CD4-positive, alpha-beta memory T cell (primary cell): ENCODE measurements around the gene ZNF283. TPM values are rescaled to one million over a fixed set of nuclear protein-coding genes. Genes with fewer than 3 reads are reported as not detected.

Experiments
- CTCF ChIA-PET: fragments of 350-600 bp; sonication (Branson Sonifier 250); formaldehyde crosslinking; loops from one replicate; lab custom pipeline; 2021; ENCODE audit warnings: inconsistent platforms; ENCODE audit not compliant: partially characterized antibody; lab: Charles Lee
- POLR2A ChIA-PET: fragments of 350-600 bp; sonication (Branson Sonifier 250); formaldehyde crosslinking; loops from one replicate; lab custom pipeline; 2021; ENCODE audit not compliant: partially characterized antibody; lab: Charles Lee
- DNase-seq, 5 donors: peaks; one replicate each; pipeline versions ENCODE4 v3.0.0 to v3.0.0-alpha.2; 2020 to 2022; ENCODE audit warnings: mixed read lengths in 1 of 5
- H3K27ac ChIP-seq: one replicate; pipeline ENCODE4 v1.7.0; 2013; ENCODE audit warnings: low read depth, low read length
- H3K27me3 ChIP-seq: 2 replicates; pipeline ENCODE4 v1.7.0; 2013; ENCODE audit warnings: mild to moderate bottlenecking, low read length, moderate library complexity; ENCODE audit not compliant: insufficient read depth
- H3K36me3 ChIP-seq: 2 replicates; pipeline ENCODE4 v1.7.0; 2013; ENCODE audit warnings: mild to moderate bottlenecking, low read length, moderate library complexity; ENCODE audit not compliant: insufficient read depth
- H3K4me1 ChIP-seq: 2 replicates; pipeline ENCODE4 v1.7.0; 2013; ENCODE audit warnings: mild to moderate bottlenecking, low read length, moderate library complexity; ENCODE audit not compliant: insufficient read depth
- H3K4me3 ChIP-seq, 2 donors: one replicate each; pipeline ENCODE4 v1.7.0; 2013; ENCODE audit warnings: low read length in 2 of 2, mild to moderate bottlenecking in 1 of 2
- H3K9me3 ChIP-seq, 2 donors: one replicate each; pipeline ENCODE4 v1.7.0; 2013; ENCODE audit warnings: low read length in 2 of 2, control low read depth in 1 of 2; ENCODE audit not compliant: control insufficient read depth in 1 of 2
- H3K27ac Mint-ChIP-seq, 7 donors: one replicate each; pipeline ENCODE4 v1.8.0; 2020 to 2021; ENCODE audit warnings: mixed read lengths in 7 of 7, mild to moderate bottlenecking in 6 of 7, inconsistent platforms in 3 of 7, moderate library complexity in 3 of 7
- H3K27me3 Mint-ChIP-seq, 2 donors: one replicate each; pipeline ENCODE4 v1.8.0; 2020 to 2021; ENCODE audit warnings: mixed read lengths in 2 of 2
- H3K36me3 Mint-ChIP-seq, 2 donors: one replicate each; pipeline ENCODE4 v1.8.0; 2020 to 2021; ENCODE audit warnings: mixed read lengths in 2 of 2, inconsistent platforms in 1 of 2, mild to moderate bottlenecking in 1 of 2
- H3K4me1 Mint-ChIP-seq, 4 donors: one replicate each; pipeline ENCODE4 v1.8.0; 2020 to 2021; ENCODE audit warnings: mixed read lengths in 4 of 4, mild to moderate bottlenecking in 1 of 4
- H3K4me3 Mint-ChIP-seq, 8 donors: one replicate each; pipeline ENCODE4 v1.8.0; 2020 to 2021; ENCODE audit warnings: mixed read lengths in 8 of 8, mild to moderate bottlenecking in 7 of 8, moderate library complexity in 6 of 8, inconsistent platforms in 3 of 8
- H3K9me3 Mint-ChIP-seq, 8 donors: one replicate each; pipeline ENCODE4 v1.8.0; 2020 to 2021; ENCODE audit warnings: mixed read lengths in 8 of 8, mild to moderate bottlenecking in 5 of 8, inconsistent platforms in 3 of 8, moderate library complexity in 1 of 8
- intact Hi-C: fragments of 100-400 bp; cut with micrococcal nuclease; formaldehyde crosslinking; loops from one replicate; pipeline ENCODE4 v1.15.1; 2023
- polyA plus RNA-seq, 2 donors: library from polyadenylated mRNA; unstranded; fragments of 300-500 nt; fragmentation: Illumina TruSeq; gene quantifications; one replicate each; pipeline ENCODE4 v1.2.3, GENCODE V29; 2021
- total RNA-seq, 2 experiments: library from RNA; stranded (reverse); gene quantifications; one replicate each; pipeline ENCODE4 v1.2.3, GENCODE V29; 2021

The ZNF283 gene
- total and polyA plus RNA-seq, 4 experiments from 2014 or later: 4.3 to 20.7 (median 11.5) TPM

DNA sequence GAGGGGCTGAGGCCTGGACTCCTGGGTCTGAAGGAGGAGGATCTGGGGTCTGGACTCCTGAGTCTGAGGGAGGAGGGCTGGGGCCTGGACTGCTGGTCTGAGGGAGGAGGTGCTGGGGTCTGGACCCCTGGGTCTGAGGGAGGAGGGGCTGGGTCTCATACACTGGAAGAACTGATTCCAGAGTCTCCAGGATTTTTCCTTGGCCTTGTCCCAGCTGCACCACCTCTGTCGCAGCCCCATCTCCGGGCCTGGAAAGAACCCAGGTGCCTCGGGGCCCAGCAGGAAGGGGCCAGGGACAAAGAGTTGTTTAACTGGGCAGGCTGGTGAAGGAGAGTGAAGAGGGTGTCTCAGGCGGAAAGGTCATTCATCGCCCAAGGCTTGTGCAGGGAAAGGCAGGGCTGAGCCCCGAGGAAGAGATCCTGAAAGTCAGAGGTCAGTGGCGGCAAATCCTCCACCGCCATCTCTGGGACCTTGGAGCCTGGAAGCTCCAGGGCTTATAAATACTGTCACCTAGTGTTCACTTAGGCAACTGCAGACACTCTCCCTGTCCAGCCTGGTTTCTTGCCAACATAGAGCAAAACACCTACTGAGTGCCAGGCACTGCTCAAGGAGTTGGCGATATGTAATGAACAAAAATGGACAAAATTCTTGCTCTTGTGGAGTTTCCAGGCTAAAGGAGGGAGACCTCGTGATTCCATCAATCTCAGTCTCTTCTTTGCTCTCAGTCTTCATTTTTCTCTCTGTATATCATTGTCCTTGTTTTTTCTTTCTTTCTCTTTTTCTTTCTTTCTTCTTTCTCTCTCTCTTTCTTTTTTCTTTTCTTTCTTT lies 41.9 kb upstream of the ZNF283 start:
- Histone ChIP-seq H3K27ac (peak overlapping the region; percentile 46), H3K27me3 (no peaks in the 10 kb centered on the region), H3K9me3 (no peaks in the 10 kb centered on the region), H3K4me3 (no peak overlapping the region), H3K4me1 (peaks cover 47% of the 10 kb centered on the region), H3K36me3 (no peaks in the 10 kb centered on the region)
- peak overlapping the region in 7 of 8 donors; percentile 73 to 84 (median 79) for H3K4me3 Mint-ChIP-seq
- H3K36me3 Mint-ChIP-seq: no peaks in the 10 kb centered on the region
- H3K27me3 Mint-ChIP-seq: peaks cover 0 to 2% of the 10 kb centered on the region in 2 donors
- peak; percentile 59 to 72 (median 62) for DNase-seq
- CTCF ChIA-PET: interaction anchor here (0.6 to 4.3 kb wide), 10 partner anchors 9 to 117 kb away, joined by 3 to 65 read pairs (median 4); partner anchors contain the start of gene SMG9
- H3K9me3 Mint-ChIP-seq: peaks cover 0 to 3% (median 0%) of the 10 kb centered on the region in 8 donors
- H3K4me1 Mint-ChIP-seq: peaks cover 30 to 52% (median 37%) of the 10 kb centered on the region in 4 donors
- intact Hi-C loops: loop anchor here (1.0 to 10.0 kb wide), 6 partner anchors 20 to 338 kb away; no protein-coding TSS in a partner anchor
- POLR2A ChIA-PET: interaction anchor here (0.8 to 2.3 kb wide), 9 partner anchors 9 to 231 kb away, joined by 3 to 22 read pairs (median 5); partner anchors contain the start of gene SMG9
- peak overlapping the region; percentile 77 to 96 (median 93) for H3K27ac Mint-ChIP-seq

- H3K4me3 ChIP-seq: no peak overlapping the region
- intact Hi-C loops: loop anchor here (5.0 to 10.0 kb wide), 2 partner anchors 222 to 339 kb away; no protein-coding TSS in a partner anchor
- peaks cover 36% of the 10 kb centered on the region for H3K4me1 ChIP-seq
- H3K9me3 ChIP-seq: no peaks in the 10 kb centered on the region
- Mint-ChIP-seq H3K27me3 (peaks cover 0 to 5% of the 10 kb centered on the region in 2 donors), H3K27ac (no peak overlapping the region), H3K4me3 (no peak overlapping the region), H3K9me3 (peaks cover 0 to 2% (median 0%) of the 10 kb centered on the region in 8 donors), H3K4me1 (peaks cover 22 to 40% (median 29%) of the 10 kb centered on the region in 4 donors), H3K36me3 (no peaks in the 10 kb centered on the region)
- no peak overlapping the region for H3K27ac ChIP-seq
- ChIA-PET POLR2A (no interaction called here), CTCF (interaction anchor here (1.4 to 4.3 kb wide), 5 partner anchors 8 to 118 kb away, joined by 4 to 65 read pairs (median 5); no protein-coding TSS in a partner anchor)
- H3K36me3 ChIP-seq: no peaks in the 10 kb centered on the region
- DNase-seq: no peak
- no peaks in the 10 kb centered on the region for H3K27me3 ChIP-seq
These were observed 40.5 kb upstream of the ZNF283 start for GRCh38 chr19:43786665-43787064.

DNA sequence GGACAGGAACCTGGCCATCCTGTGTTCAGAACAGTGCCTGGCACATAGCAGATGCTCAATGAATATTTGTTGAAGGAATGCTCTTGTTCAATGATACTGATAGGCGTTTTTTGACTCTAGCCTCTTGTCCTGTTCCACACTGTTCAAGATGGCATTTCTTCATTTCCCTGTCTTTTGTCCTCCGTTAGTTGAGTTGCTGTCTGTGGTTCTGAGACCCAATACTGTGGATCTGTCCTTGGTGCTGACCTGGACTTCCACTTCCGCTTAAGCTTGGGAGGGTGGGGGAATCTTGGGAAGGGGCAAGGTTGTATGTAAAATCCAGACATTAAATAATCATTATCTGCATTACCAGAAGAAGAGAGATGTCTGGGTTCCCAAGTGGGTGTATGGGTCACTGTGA lies 38.1 kb upstream of the ZNF283 start:
- H3K9me3 Mint-ChIP-seq: peaks cover 0 to 2% (median 0%) of the 10 kb centered on the region in 8 donors
- H3K27me3 Mint-ChIP-seq: peaks cover 0 to 5% of the 10 kb centered on the region in 2 donors
- CTCF ChIA-PET: no interaction called here
- no peaks in the 10 kb centered on the region for H3K36me3 Mint-ChIP-seq
- Histone ChIP-seq H3K9me3 (no peaks in the 10 kb centered on the region), H3K4me3 (no peak overlapping the region), H3K27ac (no peak overlapping the region), H3K36me3 (no peaks in the 10 kb centered on the region), H3K4me1 (peaks cover 15% of the 10 kb centered on the region), H3K27me3 (no peaks in the 10 kb centered on the region)
- H3K4me1 Mint-ChIP-seq: peaks cover 8 to 19% (median 10%) of the 10 kb centered on the region in 4 donors
- POLR2A ChIA-PET: no interaction called here
- intact Hi-C loops: loop anchor here (5.0 to 10.0 kb wide), 2 partner anchors 224 to 342 kb away; no protein-coding TSS in a partner anchor
- no peak for DNase-seq
- H3K4me3 Mint-ChIP-seq: no peak overlapping the region
- H3K27ac Mint-ChIP-seq: no peak overlapping the region

DNA sequence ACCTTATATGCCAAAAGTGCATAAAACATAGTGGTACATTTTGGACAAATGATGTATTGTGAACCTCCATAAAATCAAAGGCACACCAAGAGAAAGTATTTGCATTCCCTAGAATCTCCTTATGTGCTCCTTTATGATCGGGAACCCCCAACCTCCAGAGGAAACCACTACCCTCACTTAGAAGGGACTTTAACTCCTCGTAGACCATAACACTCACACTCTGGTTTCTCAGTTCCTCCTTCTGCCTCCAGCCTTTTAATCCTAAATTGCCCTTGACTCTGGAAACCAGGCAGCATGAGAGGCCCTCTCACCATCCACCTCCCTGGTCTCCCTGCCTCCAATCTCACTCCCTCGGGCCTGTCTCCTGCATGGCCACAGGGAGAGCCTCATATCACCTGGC lies 36.5 kb upstream of the ZNF283 start:
- no peak overlapping the region for H3K27ac Mint-ChIP-seq
- CTCF ChIA-PET: interaction anchor here (1.1 kb wide), 1 partner anchor 44 kb away, joined by 4 read pairs; no protein-coding TSS in a partner anchor

GRCh38 chr19:43797118-43797517 lies 30.0 kb upstream of the ZNF283 start:
- no peak overlapping the region for H3K4me3 ChIP-seq
- intact Hi-C loops: no loop called here
- H3K27ac ChIP-seq: no peak overlapping the region
- no peak for DNase-seq
- peaks cover 4 to 18% (median 8%) of the 10 kb centered on the region in 4 donors for H3K4me1 Mint-ChIP-seq
- H3K27me3 Mint-ChIP-seq: no peaks in the 10 kb centered on the region
- H3K36me3 ChIP-seq: no peaks in the 10 kb centered on the region
- H3K9me3 ChIP-seq: no peaks in the 10 kb centered on the region
- H3K4me3 Mint-ChIP-seq: peak overlapping the region in 7 of 8 donors; percentile 12 to 83 (median 41)
- H3K4me1 ChIP-seq: peaks cover 9% of the 10 kb centered on the region
- ChIA-PET POLR2A (no interaction called here), CTCF (interaction anchor here (0.9 to 2.9 kb wide), 6 partner anchors 12 to 61 kb away, joined by 3 to 10 read pairs (median 4); no protein-coding TSS in a partner anchor)
- H3K27me3 ChIP-seq: no peaks in the 10 kb centered on the region
- no peaks in the 10 kb centered on the region for H3K36me3 Mint-ChIP-seq
- H3K27ac Mint-ChIP-seq: peak overlapping the region in 2 of 7 donors; percentile 81 to 88
- no peaks in the 10 kb centered on the region for H3K9me3 Mint-ChIP-seq

More for the DNA sequence above, 36.5 kb upstream of the ZNF283 start:
- no peaks in the 10 kb centered on the region for H3K27me3 ChIP-seq
- intact Hi-C loops: no loop called here
- no peak for DNase-seq
- no peaks in the 10 kb centered on the region for H3K4me1 ChIP-seq
- H3K9me3 ChIP-seq: no peaks in the 10 kb centered on the region
- no peak overlapping the region for H3K27ac ChIP-seq
- no peaks in the 10 kb centered on the region for H3K36me3 ChIP-seq
- Mint-ChIP-seq H3K27me3 (peaks cover 0 to 5% of the 10 kb centered on the region in 2 donors), H3K9me3 (peaks cover 0 to 2% (median 0%) of the 10 kb centered on the region in 8 donors), H3K4me3 (peak overlapping the region in 1 of 8 donors; percentile 39), H3K36me3 (no peaks in the 10 kb centered on the region), H3K4me1 (peaks cover 0 to 3% (median under 1%) of the 10 kb centered on the region in 4 donors)
- POLR2A ChIA-PET: no interaction called here
- no peak overlapping the region for H3K4me3 ChIP-seq

GRCh38 chr19:43797556-43797955 lies 29.6 kb upstream of the ZNF283 start:
- Mint-ChIP-seq H3K4me3 (peak overlapping the region in 6 of 8 donors; percentile 27 to 83 (median 62)), H3K27ac (peak overlapping the region in 1 of 7 donors; percentile 61), H3K9me3 (no peaks in the 10 kb centered on the region), H3K4me1 (peaks cover 4 to 18% (median 8%) of the 10 kb centered on the region in 4 donors), H3K36me3 (no peaks in the 10 kb centered on the region), H3K27me3 (no peaks in the 10 kb centered on the region)
- no peak for DNase-seq
- Histone ChIP-seq H3K36me3 (no peaks in the 10 kb centered on the region), H3K27me3 (no peaks in the 10 kb centered on the region), H3K4me1 (peaks cover 9% of the 10 kb centered on the region), H3K4me3 (no peak overlapping the region), H3K27ac (no peak overlapping the region), H3K9me3 (no peaks in the 10 kb centered on the region)
- ChIA-PET CTCF (interaction anchor here (0.9 to 2.4 kb wide), 5 partner anchors 12 to 61 kb away, joined by 3 to 10 read pairs (median 4); no protein-coding TSS in a partner anchor), POLR2A (no interaction called here)
- intact Hi-C loops: no loop called here
